GM23248 (cell line): ENCODE measurements around the gene MYCN. TPM values are rescaled to one million over a fixed set of nuclear protein-coding genes. Genes with fewer than 3 reads are reported as not detected.

Experiments
- DNase-seq: peaks from one replicate; pipeline ENCODE4 v3.0.0-alpha.2; 2015
- H2AFZ ChIP-seq: fragments of 200-600 bp; sonication (generic); 2 replicates; pipeline ENCODE4 v1.6.1; 2016; ENCODE audit warnings: antibody characterized with exemption
- H3F3A ChIP-seq: fragments of 200-600 bp; sonication (generic); 2 replicates; pipeline ENCODE4 v1.6.1; 2016; ENCODE audit warnings: mild to moderate bottlenecking, antibody characterized with exemption, mixed run types; ENCODE audit not compliant: insufficient read depth
- H3K27ac ChIP-seq: fragments of 200-600 bp; sonication (generic); 2 replicates; pipeline ENCODE4 v1.5.1; 2016; ENCODE audit warnings: mild to moderate bottlenecking
- H3K27me3 ChIP-seq: fragments of 200-600 bp; sonication (generic); replicated peaks from 2 replicates; pipeline ENCODE4 v1.6.1; 2016; ENCODE audit warnings: mild to moderate bottlenecking; ENCODE audit not compliant: insufficient read depth
- H3K36me3 ChIP-seq: fragments of 200-600 bp; sonication (generic); 2 replicates; pipeline ENCODE4 v1.6.1; 2016; ENCODE audit warnings: low read depth, mild to moderate bottlenecking
- H3K4me1 ChIP-seq: fragments of 200-600 bp; sonication (generic); 2 replicates; pipeline ENCODE4 v1.6.1; 2016; ENCODE audit warnings: mild to moderate bottlenecking; ENCODE audit not compliant: insufficient read depth
- H3K4me2 ChIP-seq: fragments of 200-600 bp; sonication (generic); one replicate; pipeline ENCODE4 v1.6.1; 2016; ENCODE audit warnings: mild to moderate bottlenecking; ENCODE audit not compliant: unreplicated experiment
- H3K4me3 ChIP-seq: fragments of 200-600 bp; sonication (generic); 2 replicates; pipeline ENCODE4 v1.5.1; 2016; ENCODE audit warnings: mild to moderate bottlenecking
- H3K79me2 ChIP-seq: fragments of 200-600 bp; sonication (generic); 2 replicates; pipeline ENCODE4 v1.6.1; 2016; ENCODE audit warnings: mild to moderate bottlenecking; ENCODE audit not compliant: insufficient read depth
- H3K9ac ChIP-seq: fragments of 200-600 bp; sonication (generic); 2 replicates; pipeline ENCODE4 v1.6.1; 2016; ENCODE audit warnings: mild to moderate bottlenecking
- H3K9me2 ChIP-seq: fragments of 200-600 bp; sonication (generic); 2 replicates; pipeline ENCODE4 v1.6.1; 2016; ENCODE audit warnings: mixed run types, mild to moderate bottlenecking, moderate library complexity; ENCODE audit not compliant: insufficient read depth
- H3K9me3 ChIP-seq: fragments of 200-600 bp; sonication (generic); one replicate; pipeline ENCODE4 v1.6.1; 2017; ENCODE audit warnings: low read depth
- H4K20me1 ChIP-seq: fragments of 200-600 bp; sonication (generic); 2 replicates; pipeline ENCODE4 v1.6.0; 2016; ENCODE audit not compliant: insufficient read depth
- EZH2 ChIP-seq: fragments of 200-600 bp; sonication (generic); IDR thresholded peaks from 2 replicates; pipeline ENCODE4 v1.6.1; 2018; ENCODE audit warnings: antibody characterized with exemption, mild to moderate bottlenecking; ENCODE audit not compliant: insufficient read depth, poor library complexity, severe bottlenecking
- EZH2phosphoT487 ChIP-seq: fragments of 200-600 bp; sonication (generic); IDR thresholded peaks from 2 replicates; pipeline ENCODE4 v1.6.1; 2018; ENCODE audit warnings: antibody characterized with exemption, moderate library complexity, mild to moderate bottlenecking, low read depth; ENCODE audit not compliant: insufficient read depth
- WGBS, 2 experiments: methylation state at CpG; one replicate each; pipeline ENCODE4 v1.1.6; 2015 to 2017; ENCODE audit warnings: low lambda C conversion rate in 2 of 2, low coverage in 1 of 2; ENCODE audit errors: missing lambda C conversion rate in 2 of 2; 5-methylcytosine and 5-hydroxymethylcytosine counted together
- in situ Hi-C: fragments of 300-500 bp; cut with MboI; formaldehyde crosslinking; loops from 2 replicates; pipeline ENCODE4 v1.15.0; 2020
- polyA plus RNA-seq: library from polyadenylated mRNA; unstranded; fragments of >200 nt; fragmentation: Nextera tagmentation; extraction: Ambion mirVana; gene quantifications from 2 replicates; pipeline ENCODE4 v1.2.1, GENCODE V29; 2016
- small RNA-seq: library from RNA; depleted of rRNA; stranded (forward); fragments of <200 nt; gene quantifications from one replicate; pipeline ENCODE3, GENCODE V24; 2014; ENCODE audit warnings: low read depth, low replicate concordance
- total RNA-seq: library from RNA; depleted of rRNA; stranded (reverse); fragments of >200 nt; shearing (Covaris generic); gene quantifications from 2 replicates; pipeline ENCODE4 v1.2.3, GENCODE V29; 2014

MYCN gene
- total and polyA plus RNA-seq, 2 experiments from 2014 or later, result not detected

DNA sequence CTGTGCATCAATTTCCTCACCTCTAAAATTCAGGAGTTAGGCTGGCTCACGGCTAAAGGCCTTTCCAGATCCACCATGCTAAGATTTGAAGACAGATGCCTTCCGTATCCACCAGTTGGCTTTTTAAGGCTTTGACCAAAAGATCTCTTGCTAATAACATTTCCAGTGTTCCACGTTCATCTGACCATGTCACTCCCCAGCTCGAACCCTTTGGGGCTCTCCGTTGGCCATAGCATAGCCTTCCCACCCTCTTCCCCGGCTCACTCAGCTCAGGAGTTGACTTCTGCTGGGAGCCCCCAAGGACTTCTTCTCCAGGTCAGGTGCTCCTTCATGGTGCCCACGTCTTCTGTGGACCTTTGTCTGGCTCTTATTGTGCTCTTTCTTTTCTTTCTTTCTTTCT lies 53.3 kb downstream of the MYCN start:
- no peaks in the 10 kb centered on the region for H3K36me3 ChIP-seq
- H3F3A ChIP-seq, result no peaks in the 10 kb centered on the region
- DNase-seq, result no peak

GRCh38 chr2:15995603-15996002 lies 55.3 kb downstream of the MYCN start:
- H3K79me2 ChIP-seq, result no peaks in the 10 kb centered on the region
- no peak overlapping the region for H3K27ac ChIP-seq
- H3K9me3 ChIP-seq, result no peaks in the 10 kb centered on the region
- in situ Hi-C loops, result no loop called here
- H3K9ac ChIP-seq, result no peak overlapping the region
- no peaks in the 10 kb centered on the region for H3K36me3 ChIP-seq
- DNase-seq, result no peak
- 26 to 36% methylated on average over 3 of the region's 3 CpGs for WGBS, 2 experiments
- H3K4me2 ChIP-seq, result no peak overlapping the region
- no peaks in the 10 kb centered on the region for H3K9me2 ChIP-seq
- H3F3A ChIP-seq, result no peaks in the 10 kb centered on the region
- TF ChIP-seq EZH2phosphoT487, result no peak
- TF ChIP-seq EZH2, result no peak
- no peak overlapping the region for H3K4me3 ChIP-seq
- no peak overlapping the region for H2AFZ ChIP-seq
- no peaks in the 10 kb centered on the region for H4K20me1 ChIP-seq
- H3K27me3 ChIP-seq, result no peaks in the 10 kb centered on the region
- H3K4me1 ChIP-seq, result no peaks in the 10 kb centered on the region

More for the DNA sequence above, 53.3 kb downstream of the MYCN start:
- Histone ChIP-seq H3K4me2 (no peak overlapping the region), H4K20me1 (no peaks in the 10 kb centered on the region), H3K4me3 (no peak overlapping the region), H3K27ac (no peak overlapping the region), H3K79me2 (no peaks in the 10 kb centered on the region), H3K9ac (no peak overlapping the region), H3K27me3 (no peaks in the 10 kb centered on the region), H3K9me2 (no peaks in the 10 kb centered on the region), H3K4me1 (no peaks in the 10 kb centered on the region), H3K9me3 (no peaks in the 10 kb centered on the region), H2AFZ (no peak overlapping the region)
- WGBS, 2 experiments, result 26 to 27% methylated on average over 7 of the region's 7 CpGs
- no peak for TF ChIP-seq EZH2
- TF ChIP-seq EZH2phosphoT487, result no peak
- in situ Hi-C loops, result no loop called here

Small RNA genes lying within 50 kb of the gene (small RNA-seq; reads per million reads assigned to genes)
- gene RF01210 (not detected), gene RN7SL104P (not detected)
